GM19023 (cell line): ENCODE data around the gene MAGOH.

Experiments used
- ATAC-seq: cut with Tn5 transposase; IDR thresholded peaks from one replicate; pipeline ENCODE4 v1.9.1; 2021; ENCODE audit warnings: mild to moderate bottlenecking, moderate library complexity; ENCODE audit not compliant: unreplicated experiment

MAGOH gene

GRCh38 chr1:53271446-53272090 is 33.2 kb upstream of the MAGOH start:
- ATAC-seq: no peak

GRCh38 chr1:53270873-53271272 is 32.6 kb upstream of the MAGOH start:
- ATAC-seq: no peak

- ATAC-seq: no peak
Observed at GRCh38 chr1:53270107-53270506, 31.8 kb upstream of the MAGOH start.

- ATAC-seq: no peak
Observed at GRCh38 chr1:53267761-53268160, 29.4 kb upstream of the MAGOH start.

DNA sequence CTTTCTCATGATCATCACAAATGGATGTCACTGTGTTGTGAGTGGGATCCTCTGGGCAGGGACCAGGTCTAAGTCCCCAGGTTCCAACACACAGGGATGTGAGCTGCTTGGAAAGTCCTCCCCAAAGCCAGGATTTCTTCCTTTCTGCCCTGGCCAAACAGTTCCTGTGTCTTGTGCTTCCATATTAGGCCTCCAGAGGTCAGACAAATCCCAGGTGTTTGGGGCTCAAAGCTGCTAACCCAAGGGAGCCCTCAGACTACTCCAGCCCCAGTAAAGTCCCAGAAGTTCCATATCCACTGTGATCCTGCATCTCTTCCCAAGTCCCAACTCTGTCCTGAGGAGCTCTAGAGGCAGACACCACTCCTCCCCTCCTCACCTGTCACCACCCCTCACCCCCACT is 27.7 kb upstream of the MAGOH start:
- no peak for ATAC-seq

DNA sequence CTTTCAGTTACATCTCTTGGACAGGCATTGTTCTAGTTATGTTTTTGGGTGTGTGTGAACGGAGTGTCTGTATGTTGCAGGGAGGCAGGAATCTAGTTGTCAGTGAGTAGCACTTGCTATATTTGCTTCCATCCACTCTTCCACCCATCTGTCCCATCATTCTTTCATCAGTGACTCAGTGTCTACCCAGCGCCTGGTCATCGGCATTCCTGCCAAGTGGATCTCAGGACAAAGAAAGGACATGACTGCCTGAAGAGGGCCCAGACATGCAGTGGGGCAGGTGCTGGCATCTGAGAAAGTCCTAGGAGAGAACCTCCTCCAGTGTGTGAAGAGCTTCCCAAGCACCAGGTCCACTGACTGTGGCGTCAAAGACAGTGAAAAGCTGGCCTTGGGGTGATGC is 27.3 kb upstream of the MAGOH start:
- no peak for ATAC-seq

DNA sequence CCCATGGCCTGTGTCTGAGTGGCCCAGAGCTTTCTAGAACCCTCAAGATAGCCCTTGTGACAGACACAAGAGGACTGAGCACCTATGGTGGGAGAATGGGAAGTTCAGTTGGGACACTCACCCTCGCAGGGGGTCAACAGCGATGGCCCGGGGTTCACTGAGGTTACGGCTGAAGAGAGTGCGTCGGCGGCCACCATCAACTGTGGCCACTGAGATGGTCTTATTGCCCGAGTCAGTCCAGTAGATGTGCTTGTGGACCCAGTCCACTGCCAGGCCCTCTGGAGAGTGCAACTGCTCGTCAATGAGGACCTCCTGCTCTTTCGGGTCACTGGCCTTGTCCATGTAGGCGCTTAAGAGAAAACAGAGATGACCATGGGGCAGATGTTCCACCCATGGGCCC is 25.7 kb upstream of the MAGOH start:
- ATAC-seq: no peak

GRCh38 chr1:53262000-53262399 is 23.7 kb upstream of the MAGOH start:
- ATAC-seq: no peak

GRCh38 chr1:53260631-53261247 is 22.4 kb upstream of the MAGOH start:
- ATAC-seq: no peak

DNA sequence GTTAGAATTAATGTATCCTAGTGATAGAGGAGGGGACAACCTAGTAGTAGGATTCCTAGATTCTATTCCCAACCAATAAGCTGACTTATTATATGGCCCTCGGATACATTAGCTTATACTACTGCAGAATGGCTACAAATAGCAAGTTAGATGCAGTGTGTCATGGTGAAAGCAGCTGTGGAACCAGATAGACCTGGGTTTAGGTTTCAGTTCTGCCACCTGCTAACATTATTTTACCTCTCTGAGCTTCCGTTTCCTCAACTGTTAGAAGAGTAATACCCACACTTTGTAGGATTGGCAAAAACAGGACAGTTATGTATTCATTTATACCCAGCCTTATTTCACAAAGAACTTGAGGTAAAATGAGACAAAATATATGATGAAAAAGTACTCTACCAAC is 21.6 kb upstream of the MAGOH start:
- no peak for ATAC-seq

- no peak for ATAC-seq
Observed at GRCh38 chr1:53258216-53258615, 19.9 kb upstream of the MAGOH start.

DNA sequence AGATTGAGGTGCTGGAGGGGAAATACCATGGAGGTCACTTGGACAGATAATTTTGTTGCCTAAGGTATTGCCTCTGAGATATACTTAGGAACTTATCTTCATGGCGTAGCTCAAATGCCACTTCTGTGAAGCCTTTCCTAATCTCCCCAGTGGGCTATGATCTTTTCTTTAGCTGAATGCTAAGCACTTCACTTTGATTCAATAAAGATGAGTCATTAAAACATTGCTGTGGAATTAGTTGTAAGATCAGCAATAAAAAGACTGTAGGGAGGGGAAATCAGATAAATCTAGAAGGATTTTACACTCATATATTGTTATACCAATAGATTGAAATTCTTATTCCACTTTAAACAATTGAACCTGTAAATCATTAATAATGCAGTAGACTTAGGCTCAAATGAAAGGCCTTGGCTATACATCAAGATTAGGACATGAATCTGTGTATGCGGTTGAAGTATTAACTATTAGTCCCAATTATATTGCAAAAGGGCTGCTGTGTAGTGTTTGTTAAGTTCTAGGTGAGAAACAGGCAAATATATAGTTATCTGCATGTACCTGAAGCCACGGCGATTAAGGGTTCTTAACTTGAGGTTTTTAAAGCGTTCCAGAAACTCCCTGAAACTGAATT is 19.2 kb upstream of the MAGOH start:
- no peak for ATAC-seq

- no peak for ATAC-seq
Observed at GRCh38 chr1:53256511-53257453, 18.5 kb upstream of the MAGOH start.

- no peak for ATAC-seq
Observed at GRCh38 chr1:53255031-53255430, 16.7 kb upstream of the MAGOH start.

- no peak for ATAC-seq
Observed at GRCh38 chr1:53254011-53254640, 15.8 kb upstream of the MAGOH start.

GRCh38 chr1:53250325-53250724 is 12.0 kb upstream of the MAGOH start:
- ATAC-seq: no peak

- no peak for ATAC-seq
Observed at GRCh38 chr1:53249706-53250105, 11.4 kb upstream of the MAGOH start.

GRCh38 chr1:53246261-53247134 is 8.2 kb upstream of the MAGOH start:
- no peak for ATAC-seq

DNA sequence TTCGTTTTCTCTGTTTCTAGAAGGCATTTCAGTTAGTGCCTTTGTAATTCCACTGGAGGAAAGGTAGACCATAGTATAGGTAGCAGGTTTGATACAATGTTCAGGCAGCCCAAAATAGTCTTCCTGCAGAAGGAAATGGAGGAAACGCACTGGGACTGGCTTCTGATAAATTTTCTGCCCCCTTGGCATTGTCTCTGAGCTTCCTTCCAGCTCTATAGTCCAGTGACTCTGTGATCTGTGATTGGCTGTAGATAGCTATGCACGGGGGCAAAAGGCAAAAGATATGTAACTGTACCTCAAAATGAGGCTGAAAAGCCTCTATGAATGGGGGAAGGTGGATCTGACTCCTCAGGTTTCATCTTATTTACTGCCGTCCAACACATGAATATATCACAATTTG is 5.8 kb upstream of the MAGOH start:
- no peak for ATAC-seq

DNA sequence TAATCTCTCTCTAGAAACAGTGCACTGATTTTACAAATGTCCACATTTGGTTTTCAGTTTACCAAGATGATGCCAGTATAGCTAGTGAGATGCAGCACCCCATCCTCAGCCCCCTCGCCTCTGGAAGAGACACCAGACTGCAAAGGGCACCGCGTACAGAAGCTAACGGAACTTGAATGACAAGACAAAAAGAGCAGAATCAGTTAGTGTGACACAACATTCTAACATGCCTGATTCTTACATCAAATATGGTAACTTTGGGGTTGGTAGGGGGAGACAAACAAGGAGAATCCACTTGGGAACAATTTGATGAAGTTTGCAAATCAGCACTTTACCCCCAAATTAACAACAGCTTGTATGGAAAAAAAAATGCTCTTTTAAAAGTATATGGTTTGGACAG is 4.1 kb upstream of the MAGOH start:
- ATAC-seq: no peak
